ENCODE measurements around the gene C1QTNF8.

The C1QTNF8 gene

DNA sequence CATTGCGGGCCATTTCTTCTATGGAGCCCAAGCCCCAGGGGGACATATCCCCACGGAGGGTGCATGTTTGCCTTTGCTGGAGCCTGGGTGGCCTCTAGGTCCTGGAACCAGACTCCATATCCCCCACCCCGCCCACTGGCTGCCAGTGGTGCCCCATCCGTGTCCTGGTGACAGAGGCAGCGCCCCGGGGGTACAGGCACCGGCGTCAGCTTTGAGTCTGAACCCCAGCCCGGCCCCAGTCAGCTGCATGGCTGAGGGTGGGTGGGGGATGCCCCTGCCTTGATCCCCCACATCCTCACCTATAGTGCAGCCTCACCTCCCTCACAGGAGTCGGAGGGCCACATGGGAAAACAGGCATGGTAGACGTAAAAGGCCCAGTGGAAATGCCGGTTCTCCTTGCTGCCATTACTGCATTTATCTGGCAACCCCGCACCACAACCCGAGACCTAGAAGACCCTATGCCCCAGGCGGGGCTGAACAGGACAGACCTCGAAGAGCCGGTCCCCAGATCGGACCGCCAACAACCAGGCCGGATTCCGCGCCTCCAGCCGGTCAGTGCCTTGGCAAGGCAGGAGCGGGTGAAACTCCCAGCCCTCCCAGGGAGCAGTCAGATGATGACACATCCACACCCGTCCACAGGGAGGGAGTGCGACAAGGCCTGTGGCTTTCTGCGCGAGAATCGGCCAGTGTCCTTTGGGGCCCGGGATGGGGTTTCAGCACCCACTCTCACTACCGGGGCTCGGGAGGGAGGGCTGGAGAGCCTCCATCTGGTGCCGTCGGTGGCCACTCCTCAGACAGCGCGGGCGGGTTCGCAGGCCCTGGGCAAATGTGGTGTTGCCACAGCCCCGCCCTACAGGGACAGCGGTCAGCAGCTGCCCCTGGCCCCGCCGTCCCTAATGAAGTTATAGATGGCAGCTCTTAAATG, 35.4 kb downstream of the C1QTNF8 start:
- no peak for DNase-seq (ENCODE audit: low read depth in 2 of 2)

DNA sequence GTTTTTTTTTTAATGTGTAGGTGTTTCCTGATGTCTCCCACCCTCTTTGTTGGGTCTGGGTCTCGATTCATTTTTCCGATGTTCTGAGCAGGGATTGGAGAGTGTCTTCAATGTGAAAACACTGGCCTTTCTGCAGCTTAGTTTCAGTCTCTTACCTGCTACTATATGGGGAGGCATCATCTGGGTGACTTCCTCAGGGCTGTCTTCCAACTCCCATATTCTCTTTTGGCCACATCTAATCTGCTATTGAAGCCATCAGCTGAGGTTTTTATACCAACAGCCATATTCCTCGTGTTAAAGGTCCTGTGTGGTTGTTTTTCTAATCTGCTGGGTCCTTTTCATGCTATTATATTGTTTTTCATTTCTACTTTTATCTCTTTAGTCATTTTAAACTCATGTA, 36.7 kb downstream of the C1QTNF8 start:
- no peak for DNase-seq (ENCODE audit: low read depth in 2 of 2)

DNA sequence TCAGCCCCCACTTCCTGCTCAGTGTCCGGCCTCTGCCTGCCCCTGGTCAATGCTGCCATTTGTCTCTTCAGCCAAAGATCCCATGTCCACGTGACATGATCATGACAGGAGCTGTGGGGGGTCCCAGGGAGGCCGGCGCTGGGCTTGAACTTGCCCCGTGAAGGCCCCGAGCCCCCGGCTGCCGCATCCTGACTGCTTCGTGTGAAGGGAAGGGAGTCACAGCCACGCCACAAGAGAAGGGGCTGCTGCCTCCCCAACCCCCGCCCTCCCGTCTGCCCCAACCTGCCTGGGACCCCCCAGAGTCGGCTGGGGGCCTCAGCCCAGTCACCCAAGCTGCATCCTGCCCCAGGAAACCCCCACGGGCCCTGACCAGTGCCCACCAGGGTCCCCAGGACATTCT, 37.8 kb downstream of the C1QTNF8 start:
- DNase-seq (ENCODE audit: low read depth in 2 of 2) = no peak

DNA sequence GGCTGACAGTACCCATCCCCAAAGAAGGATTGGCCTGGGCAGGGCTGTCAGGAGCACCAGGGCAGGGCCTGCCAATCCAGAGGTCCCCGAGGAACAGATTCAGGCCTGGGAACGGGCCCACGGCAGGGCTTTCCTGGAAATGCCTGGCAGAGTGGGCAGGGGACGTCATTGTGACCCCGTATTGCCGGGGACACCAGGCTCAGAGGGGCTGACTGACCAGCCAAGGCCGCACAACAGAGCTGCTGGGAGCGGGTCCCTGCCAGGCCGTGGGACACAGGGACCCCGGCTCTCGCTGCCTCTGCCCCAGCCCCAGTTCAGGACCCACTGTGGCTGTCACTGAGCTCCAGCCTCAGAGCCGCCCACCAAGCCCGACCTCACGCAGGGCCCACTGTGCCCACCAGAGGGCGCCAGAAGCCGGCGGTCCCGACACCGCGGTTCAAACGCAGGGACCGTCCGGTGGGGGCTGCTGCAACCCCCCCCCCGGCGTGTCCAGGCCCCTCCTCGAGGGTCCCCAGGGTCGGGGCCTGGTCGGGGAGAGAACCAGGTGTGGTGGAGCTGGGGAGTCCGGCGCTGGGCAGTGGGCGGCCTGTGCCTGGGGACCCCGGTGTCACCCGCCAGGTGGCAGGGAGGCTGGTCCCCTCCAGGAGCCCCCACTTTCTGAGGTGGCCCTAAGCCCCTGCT, 38.7 kb downstream of the C1QTNF8 start:
- peak; percentile 58 to 68 for DNase-seq (ENCODE audit: low read depth in 2 of 2)

DNA sequence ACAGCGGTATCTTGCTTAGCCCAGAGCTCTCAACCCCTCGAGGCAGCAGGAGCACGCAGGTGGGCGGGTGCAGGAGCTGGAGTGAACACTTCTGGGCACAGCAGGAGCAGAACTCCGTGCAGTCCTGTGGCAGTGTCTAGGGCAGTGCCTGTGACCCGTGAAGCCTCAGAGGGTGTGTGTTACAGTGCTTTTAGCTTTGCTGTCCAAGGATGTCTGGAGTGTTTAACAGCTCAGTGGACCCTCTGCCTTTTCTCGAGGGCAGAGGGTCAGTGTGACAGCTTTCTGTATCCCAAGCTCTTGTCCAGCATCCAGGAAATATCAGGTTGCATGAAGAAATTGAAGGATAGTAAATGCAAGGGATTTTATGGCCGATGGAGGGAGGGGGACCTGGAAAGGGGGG, 39.8 kb downstream of the C1QTNF8 start:
- DNase-seq (ENCODE audit: low read depth in 2 of 2) = no peak

DNA sequence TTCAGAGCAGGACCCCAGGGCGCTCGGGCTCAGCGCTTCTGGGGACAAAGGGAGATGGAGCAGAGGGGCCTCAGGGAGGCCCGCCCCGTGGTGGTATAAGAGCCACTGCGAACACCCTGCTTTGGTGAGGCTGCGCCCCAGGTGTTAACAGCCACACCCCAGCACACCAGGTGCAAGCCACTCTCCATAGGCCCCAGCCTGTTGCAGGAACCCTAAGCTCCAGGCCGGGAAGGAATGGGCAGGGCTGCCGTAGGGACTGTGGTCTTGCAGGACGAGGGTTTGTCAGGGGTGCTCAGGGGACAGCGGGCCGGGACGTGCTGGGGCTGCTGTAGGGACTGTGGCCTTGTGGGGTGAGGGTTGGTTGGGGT, 40.5 kb downstream of the C1QTNF8 start:
- DNase-seq (ENCODE audit: low read depth in 2 of 2) = no peak

DNA sequence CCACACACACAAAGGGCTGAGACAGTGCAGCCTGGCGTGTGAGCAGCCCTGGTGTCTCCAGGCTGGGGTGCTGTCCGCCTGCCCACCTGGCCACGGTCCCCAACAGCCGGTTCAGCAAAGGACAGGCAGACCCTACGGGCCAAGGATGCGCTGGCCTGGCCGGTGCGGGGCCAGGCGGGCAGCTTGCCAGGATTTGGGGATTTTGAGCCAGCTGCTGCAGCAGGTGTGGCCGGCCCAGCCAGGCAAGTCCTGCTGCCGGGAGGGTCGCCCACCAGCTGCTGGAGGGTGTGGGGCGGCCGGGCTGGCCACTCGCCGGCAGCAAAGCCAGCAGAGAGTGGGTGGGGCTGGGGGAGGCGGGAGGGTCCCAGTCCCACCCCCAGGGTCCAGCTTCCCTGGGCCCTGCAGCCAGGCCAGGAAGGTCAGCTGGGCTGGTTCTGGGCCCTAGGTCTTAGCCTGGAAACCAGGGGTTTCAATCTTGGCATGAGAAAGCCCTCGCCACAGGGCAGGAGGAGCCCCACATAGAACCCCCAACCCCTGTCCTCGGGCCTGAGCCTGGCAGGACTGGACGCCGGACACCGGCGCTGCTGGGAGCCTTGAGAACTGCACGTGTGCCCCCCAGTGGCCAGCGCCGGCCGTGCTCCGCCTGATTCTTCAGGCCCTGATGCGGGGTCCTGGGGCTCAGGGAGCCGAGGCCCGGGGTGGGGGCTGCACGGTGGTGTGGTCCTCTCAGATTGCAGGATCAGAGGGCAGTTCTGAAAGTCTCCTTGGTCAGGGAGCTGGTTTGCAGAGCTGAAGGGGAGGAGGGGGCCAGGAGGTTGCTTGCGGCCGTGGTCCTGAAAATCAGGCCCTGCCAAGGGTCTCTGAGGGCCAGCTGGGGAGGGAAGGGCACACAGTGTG, 41.1 kb downstream of the C1QTNF8 start:
- DNase-seq (ENCODE audit: low read depth in 2 of 2) = peak; percentile 23 to 33

DNA sequence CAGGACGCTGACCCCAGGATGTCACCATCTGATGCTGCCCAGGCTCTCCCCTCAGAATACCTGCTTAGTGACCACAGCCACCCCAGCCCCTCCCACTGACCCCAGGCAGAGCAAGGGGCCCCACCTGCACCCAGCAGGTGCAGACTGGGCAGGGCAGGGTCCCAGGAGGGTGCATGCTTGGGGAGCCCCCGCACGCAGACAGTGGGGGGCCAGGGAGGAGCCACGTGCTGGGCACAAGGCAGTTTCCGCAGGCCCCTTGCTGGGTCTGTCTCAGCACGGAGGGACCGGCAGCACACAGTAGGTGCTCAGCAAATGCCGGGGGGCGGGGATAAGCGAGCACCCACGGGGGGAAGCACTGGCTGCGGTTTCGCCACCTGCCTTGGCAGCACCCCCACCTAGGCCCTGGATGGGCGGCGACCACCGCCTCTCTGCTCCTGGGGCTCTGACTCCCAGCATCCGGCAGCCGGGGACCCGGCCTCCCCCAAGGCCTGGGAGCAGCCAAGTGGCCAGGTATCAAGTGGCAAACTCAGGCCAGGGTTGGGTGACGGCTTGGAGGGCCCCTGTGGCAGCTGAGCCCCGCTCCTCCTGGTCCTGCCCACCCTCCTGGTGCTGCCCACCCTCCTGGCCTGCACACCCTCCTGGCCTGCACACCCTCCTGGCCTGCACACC, 42.2 kb downstream of the C1QTNF8 start:
- DNase-seq (ENCODE audit: low read depth in 2 of 2) = no peak

DNA sequence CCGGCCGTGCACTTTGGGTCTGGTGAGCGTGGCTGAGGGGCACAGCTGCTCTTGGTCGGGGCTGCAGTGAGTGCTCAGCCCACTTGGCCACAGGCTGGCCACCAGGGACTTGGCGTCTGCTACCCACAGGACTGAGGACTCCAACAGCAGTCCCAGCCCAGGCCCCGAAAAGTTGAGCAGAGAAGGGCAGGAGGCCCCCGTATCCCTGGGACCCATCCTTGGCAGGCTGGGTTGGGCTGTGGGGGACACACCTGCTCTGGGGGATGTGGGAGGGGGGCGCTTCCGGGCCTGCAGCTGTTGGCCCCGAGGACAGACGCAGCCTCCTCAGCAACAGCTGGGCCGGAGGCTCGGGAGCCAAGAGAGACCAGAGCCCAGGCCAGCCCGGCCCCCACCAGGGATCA, 42.9 kb downstream of the C1QTNF8 start:
- no peak for DNase-seq (ENCODE audit: low read depth in 2 of 2)

DNA sequence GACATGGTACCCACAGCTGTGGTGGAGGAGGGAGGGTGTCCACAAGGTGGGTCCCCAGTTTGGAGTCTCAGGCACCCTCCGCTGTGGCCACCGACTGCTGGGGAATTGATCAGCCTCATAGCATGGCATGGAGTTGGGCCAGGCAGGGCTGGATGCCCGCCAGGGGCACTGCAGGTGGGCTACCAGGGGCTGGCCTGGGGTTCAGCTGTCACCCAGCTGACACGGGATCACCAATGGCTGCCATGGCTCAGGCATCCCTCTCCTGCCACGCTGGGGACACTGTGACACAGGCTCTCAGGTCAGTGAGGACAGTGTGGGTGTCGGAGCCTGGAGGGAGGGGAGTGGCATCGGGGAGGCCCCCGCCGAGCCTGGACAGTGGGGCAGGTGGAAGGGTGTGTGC, 43.3 kb downstream of the C1QTNF8 start:
- DNase-seq (ENCODE audit: low read depth in 2 of 2) = no peak

DNA sequence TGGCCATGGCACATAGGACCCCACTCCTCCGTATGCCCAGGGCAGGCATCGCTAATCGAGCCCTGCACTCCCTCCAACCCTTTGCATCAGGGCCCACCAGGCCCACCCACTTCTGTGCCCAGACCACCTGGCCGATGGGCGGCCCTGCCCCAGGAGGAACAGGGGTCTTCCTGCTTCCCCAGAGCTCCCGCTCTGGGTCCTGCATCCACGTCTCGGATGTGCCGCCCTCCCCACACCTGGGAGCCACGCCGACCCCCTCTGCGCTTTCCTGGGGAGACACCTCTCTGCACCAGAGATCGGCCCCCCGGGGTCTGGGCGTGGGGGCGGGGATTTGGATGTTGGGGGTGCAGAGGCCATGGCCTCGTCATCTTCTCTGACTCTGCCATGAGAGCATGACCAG, 44.6 kb downstream of the C1QTNF8 start:
- no peak for DNase-seq (ENCODE audit: low read depth in 2 of 2)

DNA sequence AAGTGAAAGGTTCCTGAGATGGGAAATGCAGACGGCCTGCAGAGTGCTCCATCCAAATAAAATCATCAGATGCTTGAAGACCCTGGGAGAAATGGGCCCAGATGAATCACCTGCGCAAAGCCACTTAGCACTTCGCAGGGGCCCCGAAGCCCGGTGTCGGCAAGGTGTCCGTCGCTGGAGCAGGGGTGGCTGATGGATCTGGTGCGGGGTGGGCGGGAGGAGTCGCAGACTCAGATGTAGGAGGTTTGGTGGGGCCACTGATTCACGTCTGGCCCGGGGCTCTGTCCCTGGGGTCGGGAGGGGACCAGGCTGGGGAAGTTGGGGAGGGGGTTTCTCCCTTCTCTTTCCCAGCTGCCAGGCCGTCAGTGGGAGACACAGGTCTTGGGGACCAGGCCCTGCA, 45.1 kb downstream of the C1QTNF8 start:
- DNase-seq (ENCODE audit: low read depth in 2 of 2) = no peak

DNA sequence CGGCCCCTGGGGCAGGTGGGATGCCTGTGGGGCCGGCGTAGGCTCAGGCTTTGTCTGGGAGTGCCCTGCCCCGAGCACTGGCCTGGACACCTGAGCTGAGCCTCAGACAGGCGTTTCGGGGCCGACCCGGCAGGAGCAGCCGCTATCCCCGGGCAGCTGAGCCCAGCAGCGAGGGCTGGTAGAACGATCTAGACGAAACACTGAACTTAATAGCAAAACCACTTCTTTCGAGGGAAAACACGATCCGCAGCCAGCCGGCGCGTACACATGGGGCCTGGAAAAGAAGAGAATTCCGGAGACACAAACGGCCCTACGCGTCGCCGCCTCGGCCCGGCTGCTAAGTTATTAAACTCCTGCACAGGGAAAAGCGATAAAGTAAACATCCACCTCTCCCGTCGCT, 45.5 kb downstream of the C1QTNF8 start:
- no peak for DNase-seq (ENCODE audit: low read depth in 2 of 2)

DNA sequence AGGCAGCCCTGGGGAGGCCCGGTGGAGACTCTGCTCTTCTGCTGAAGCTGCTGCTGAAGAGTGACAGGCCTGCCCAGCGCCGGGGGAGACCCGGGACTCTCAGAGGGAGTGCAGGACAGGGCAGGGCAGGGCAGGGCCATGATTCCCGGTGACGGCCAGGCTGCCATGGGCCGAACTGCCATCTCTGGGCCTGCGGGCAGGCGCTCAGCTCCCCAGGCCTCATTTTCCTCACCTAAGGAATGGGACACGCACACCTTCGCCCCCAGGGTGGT, 46.1 kb downstream of the C1QTNF8 start:
- no peak for DNase-seq (ENCODE audit: low read depth in 2 of 2)

DNA sequence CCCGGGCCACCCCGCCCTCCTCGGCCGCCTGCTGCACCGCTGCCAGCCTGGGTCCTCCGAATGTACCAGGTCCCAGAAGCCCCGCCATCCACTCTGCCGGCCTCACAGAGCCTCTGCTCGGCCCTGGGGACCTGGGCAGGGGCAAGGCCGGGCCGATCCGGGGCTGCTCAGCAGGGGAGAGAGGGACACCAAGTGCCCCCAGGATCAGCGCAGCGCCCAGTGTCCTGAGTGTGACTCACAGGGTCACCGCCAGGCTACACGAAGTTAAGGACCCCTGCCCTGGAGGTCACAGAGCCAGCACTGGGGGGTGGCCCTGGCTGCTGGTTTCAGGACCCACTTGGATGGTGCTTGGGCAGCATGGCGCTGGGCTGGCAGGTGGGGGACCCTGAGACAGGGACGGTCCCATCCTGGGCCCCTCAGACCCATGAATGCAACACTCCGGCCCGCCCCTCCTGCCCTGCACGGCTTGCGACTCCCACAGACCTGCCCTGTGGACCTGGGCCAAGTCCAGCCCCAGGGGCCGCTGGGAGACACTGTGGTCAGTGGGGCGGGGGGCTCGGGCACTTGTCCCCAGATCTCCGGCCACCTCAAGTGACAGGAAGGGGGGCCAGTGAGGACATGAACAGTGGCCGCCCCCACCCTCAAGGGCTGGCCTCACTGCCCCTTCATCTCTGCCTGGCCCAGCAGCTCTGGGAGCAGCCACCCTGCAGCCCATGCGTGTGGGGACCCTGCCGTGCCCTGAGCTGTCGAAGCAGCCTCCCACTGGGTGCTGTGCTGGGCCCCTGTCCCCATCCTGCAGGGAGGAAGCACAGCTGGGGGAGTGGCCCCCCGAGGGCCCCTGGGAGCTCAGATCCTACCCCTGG, 46.7 kb downstream of the C1QTNF8 start:
- no peak for DNase-seq (ENCODE audit: low read depth in 2 of 2)

DNA sequence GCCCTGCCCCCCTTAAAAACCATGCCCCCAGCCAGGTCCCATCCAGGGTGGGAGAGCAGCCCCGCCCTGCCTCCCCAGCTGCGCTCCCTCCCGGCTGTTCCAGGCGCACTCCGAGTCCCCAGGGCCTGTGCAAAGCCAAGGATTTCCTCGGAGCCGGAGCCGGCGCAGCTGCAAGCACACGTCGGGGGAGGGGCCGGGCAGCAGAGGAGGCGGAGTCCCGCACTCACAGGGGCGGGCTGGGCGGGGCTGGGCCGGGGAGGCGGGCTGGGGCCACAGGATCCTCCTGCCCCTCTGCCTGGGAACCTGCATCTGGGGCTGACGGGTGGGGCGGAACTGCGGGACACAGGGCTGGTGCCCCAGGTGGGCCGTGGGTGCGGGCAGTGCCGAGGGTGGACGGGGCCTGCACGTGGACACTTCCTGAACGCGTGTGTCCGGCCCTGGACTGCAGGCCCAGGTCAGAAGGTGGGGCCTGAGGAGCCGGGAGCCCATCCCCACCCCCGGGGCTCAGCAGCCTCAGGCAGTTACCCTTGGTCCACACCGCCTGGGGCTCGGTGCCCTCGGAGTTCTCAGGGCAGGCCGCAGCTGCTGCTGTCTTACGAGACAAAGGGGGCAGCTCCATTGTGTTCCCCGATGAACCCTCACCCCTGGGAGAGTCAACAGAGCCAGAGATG, 47.5 kb downstream of the C1QTNF8 start:
- DNase-seq (ENCODE audit: low read depth in 2 of 2) = no peak

DNA sequence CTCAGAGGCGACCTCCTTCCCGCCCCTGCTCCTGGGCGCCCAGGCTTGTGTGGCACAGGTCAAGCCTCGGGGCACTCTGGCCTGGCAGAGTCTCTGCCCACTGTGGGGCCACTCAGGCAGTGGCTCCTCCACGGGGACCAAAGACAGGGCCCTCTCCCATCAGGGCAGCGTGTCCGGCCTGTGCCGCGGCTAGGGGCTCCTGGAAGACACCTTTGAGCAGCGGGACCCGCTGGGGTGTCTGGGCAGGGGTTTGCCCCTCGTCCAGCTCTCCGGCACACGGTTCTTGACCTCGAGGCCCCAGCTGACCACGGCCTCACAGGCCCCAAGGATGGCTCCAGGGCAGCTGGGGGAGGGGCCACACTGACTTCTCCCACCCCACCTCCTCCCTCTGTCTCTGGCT, 48.2 kb downstream of the C1QTNF8 start:
- no peak for DNase-seq (ENCODE audit: low read depth in 2 of 2)

DNA sequence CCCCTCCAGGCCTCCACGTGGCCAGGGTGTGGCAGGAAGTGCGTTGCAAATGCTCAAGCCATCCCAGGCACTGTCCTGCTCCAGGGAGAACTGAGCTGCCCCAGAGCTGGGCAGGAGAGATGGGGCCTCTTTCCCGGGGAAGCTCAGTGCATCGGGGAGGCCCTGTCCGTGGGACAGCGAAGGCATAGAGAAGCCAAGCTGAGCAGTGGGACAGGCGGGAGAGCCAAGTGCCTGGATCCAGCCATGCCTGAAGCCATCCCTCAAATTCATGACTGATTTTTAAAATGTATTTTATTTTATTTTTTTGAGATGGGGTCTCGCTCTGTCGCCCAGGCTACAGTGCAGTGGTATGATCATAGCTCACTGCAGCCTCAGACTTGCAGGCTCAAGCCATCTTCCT, 48.9 kb downstream of the C1QTNF8 start:
- DNase-seq (ENCODE audit: low read depth in 2 of 2) = no peak

DNA sequence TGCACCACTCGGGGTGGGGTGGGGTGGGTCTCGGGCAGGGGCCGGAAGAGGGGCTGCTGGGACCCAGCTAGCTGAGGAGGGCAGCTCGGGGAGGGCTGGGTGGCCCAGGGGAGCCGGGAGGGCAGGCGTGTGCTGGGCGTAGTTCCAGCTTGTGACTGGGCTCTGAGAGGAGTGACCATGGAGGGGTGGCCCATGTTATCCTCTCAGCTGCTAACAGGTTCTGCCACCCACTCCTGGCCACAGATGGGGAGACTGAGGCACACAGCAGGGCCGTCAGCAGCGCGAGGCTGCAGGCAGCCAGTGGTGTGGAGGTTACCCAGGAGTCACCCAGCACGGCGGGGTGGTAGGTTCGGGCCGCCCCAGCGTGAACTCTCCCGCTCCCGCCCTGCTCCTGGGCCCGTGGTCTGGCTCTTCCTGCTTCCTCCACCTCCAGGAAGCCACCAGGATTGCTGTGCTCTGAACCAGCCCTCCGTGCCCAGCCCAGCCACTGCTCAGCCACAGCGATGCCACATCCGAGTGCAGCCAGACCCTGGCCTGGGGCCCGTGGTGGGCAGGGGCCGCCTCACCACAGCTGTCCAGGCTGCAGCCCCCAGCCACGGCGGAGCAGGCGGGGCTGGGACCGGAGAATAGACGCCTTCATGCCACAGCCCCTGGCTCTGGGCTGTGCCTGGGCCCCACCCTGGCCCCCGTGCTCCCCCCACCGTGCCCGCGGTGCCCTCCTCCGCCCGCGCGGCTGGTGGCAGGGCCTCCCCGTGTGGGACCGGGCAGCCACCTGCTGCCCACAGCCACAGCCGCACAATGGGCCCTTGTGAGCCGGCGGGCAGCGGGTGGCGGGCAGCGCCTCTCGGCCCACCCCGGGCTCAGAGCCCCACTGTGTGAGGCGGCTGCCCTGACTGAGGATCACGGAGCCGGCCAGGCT, 49.8 kb downstream of the C1QTNF8 start:
- DNase-seq (ENCODE audit: low read depth in 2 of 2) = no peak

Data from activated CD4-positive, alpha-beta T cell treated with anti-CD3 and anti-CD28 coated beads for 24 hours (primary cell).